EH (cell line): ENCODE results near the gene NPHP4.
"Not testable (repeated sequence)": the region's sequence is repeated elsewhere in the genome, so short reads cannot be mapped to it uniquely, and the experiment has no call there.

Experiments used
- DNase-seq: peaks from one replicate; pipeline ENCODE4 v3.0.0-alpha.2; 2015; ENCODE audit warnings: low read depth

NPHP4 gene

GRCh38 chr1:5934058-5934884, 58.0 kb downstream of the NPHP4 start:
- DNase-seq: no peak

- DNase-seq: peak; percentile 24
These were observed 58.6 kb downstream of the NPHP4 start for GRCh38 chr1:5933676-5934057.

GRCh38 chr1:5933050-5933449, 59.2 kb downstream of the NPHP4 start:
- DNase-seq: no peak

GRCh38 chr1:5928714-5929400, 63.4 kb downstream of the NPHP4 start:
- DNase-seq: no peak

GRCh38 chr1:5927506-5928370, 64.5 kb downstream of the NPHP4 start:
- no peak for DNase-seq

- DNase-seq: no peak
These were observed 65.4 kb downstream of the NPHP4 start for GRCh38 chr1:5926686-5927435.

- DNase-seq: not testable (repeated sequence)
These were observed 69.4 kb downstream of the NPHP4 start for GRCh38 chr1:5922700-5923330.

- no peak for DNase-seq
These were observed 70.6 kb downstream of the NPHP4 start for GRCh38 chr1:5921671-5922070.

GRCh38 chr1:5921129-5921528, 71.1 kb downstream of the NPHP4 start:
- no peak for DNase-seq

GRCh38 chr1:5920201-5920600, 72.0 kb downstream of the NPHP4 start:
- DNase-seq: no peak

- DNase-seq: no peak
These were observed 74.0 kb downstream of the NPHP4 start for GRCh38 chr1:5918275-5918649.

- DNase-seq: no peak
These were observed 74.5 kb downstream of the NPHP4 start for GRCh38 chr1:5917591-5918274.

- DNase-seq: no peak
These were observed 75.0 kb downstream of the NPHP4 start for GRCh38 chr1:5917281-5917590.

- DNase-seq: no peak
These were observed 75.5 kb downstream of the NPHP4 start for GRCh38 chr1:5916572-5917280.

- peak; percentile 62 for DNase-seq
These were observed 76.3 kb downstream of the NPHP4 start for GRCh38 chr1:5915587-5916571.

- no peak for DNase-seq
These were observed 77.4 kb downstream of the NPHP4 start for GRCh38 chr1:5914676-5915365.

GRCh38 chr1:5913876-5914275, 78.3 kb downstream of the NPHP4 start:
- no peak for DNase-seq

GRCh38 chr1:5913078-5913845, 79.0 kb downstream of the NPHP4 start:
- peak; percentile 7 for DNase-seq
